Stimulated activated naive CD8-positive, alpha-beta T cell treated with anti-CD3 and anti-CD28 coated beads, Interleukin-15, Interleukin-2, amounts not matched to agents 100 ng/mL and 50 ng/mL, for 24 hours (primary cell): ENCODE measurements around the gene SYTL5.

Source experiments
- H3K27ac Mint-ChIP-seq: one replicate; pipeline ENCODE4 v1.8.0; 2021; ENCODE audit warnings: mild to moderate bottlenecking, mixed read lengths
- H3K27me3 Mint-ChIP-seq: one replicate; pipeline ENCODE4 v1.8.0; 2021; ENCODE audit warnings: mixed read lengths
- H3K36me3 Mint-ChIP-seq: one replicate; pipeline ENCODE4 v1.8.0; 2021; ENCODE audit warnings: low read depth, mixed read lengths
- H3K4me1 Mint-ChIP-seq: one replicate; pipeline ENCODE4 v1.8.0; 2021; ENCODE audit warnings: low read depth, mixed read lengths
- H3K4me3 Mint-ChIP-seq: one replicate; pipeline ENCODE4 v1.8.0; 2021; ENCODE audit warnings: mild to moderate bottlenecking, mixed read lengths
- H3K9me3 Mint-ChIP-seq: one replicate; pipeline ENCODE4 v1.8.0; 2021; ENCODE audit warnings: mixed read lengths

Gene SYTL5

DNA sequence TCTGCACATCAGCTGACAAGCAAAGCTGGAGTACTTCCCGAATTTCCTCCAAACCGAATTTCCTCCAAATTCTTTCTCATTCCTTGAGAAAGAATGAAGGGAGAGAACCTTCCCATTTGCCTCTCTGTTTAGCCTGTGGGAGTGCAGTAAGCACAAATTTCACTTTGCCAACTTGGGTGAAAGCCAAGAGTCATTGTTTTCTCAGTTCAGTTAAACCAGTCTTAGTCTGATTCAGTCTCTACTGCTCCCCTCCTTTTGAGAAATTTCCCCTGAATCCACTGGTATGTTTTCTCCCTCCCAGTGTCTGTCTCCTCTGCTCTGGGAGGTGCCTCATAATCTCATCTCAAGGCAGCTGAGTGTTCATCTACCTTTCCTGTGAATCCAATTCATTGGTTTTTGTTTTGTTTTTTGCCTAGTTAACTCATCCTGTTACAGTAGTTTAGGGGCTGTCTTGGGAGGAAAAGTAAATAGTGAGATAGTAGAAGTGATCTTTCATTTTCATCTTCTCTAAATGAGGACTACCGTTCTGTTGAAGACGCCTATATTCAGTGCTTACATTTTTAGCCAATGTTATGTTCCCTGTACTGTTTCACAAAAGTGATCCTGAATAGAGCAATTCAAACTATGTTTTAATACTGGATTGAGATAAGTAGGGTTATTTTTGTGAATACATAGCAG is 49.0 kb downstream of the SYTL5 start:
- no peaks in the 10 kb centered on the region for H3K9me3 Mint-ChIP-seq
- no peak overlapping the region for H3K4me3 Mint-ChIP-seq
- peaks cover 4% of the 10 kb centered on the region for H3K27me3 Mint-ChIP-seq
- no peaks in the 10 kb centered on the region for H3K4me1 Mint-ChIP-seq
- no peaks in the 10 kb centered on the region for H3K36me3 Mint-ChIP-seq
- no peak overlapping the region for H3K27ac Mint-ChIP-seq

GRCh38 chrX:38060331-38060878 is 54.1 kb downstream of the SYTL5 start:
- H3K36me3 Mint-ChIP-seq = no peaks in the 10 kb centered on the region
- H3K4me1 Mint-ChIP-seq = no peaks in the 10 kb centered on the region
- H3K27ac Mint-ChIP-seq = no peak overlapping the region
- H3K4me3 Mint-ChIP-seq = no peak overlapping the region
- H3K9me3 Mint-ChIP-seq = no peaks in the 10 kb centered on the region
- peaks cover 4% of the 10 kb centered on the region for H3K27me3 Mint-ChIP-seq

GRCh38 chrX:38061335-38061734 is 55.0 kb downstream of the SYTL5 start:
- Mint-ChIP-seq H3K27me3 (peaks cover 4% of the 10 kb centered on the region), H3K27ac (no peak overlapping the region), H3K4me1 (no peaks in the 10 kb centered on the region), H3K9me3 (no peaks in the 10 kb centered on the region), H3K4me3 (no peak overlapping the region), H3K36me3 (no peaks in the 10 kb centered on the region)

GRCh38 chrX:38066934-38067333 is 60.6 kb downstream of the SYTL5 start:
- Mint-ChIP-seq H3K27me3 (no peaks in the 10 kb centered on the region), H3K9me3 (no peaks in the 10 kb centered on the region), H3K4me1 (no peaks in the 10 kb centered on the region), H3K27ac (no peak overlapping the region), H3K36me3 (no peaks in the 10 kb centered on the region), H3K4me3 (no peak overlapping the region)

DNA sequence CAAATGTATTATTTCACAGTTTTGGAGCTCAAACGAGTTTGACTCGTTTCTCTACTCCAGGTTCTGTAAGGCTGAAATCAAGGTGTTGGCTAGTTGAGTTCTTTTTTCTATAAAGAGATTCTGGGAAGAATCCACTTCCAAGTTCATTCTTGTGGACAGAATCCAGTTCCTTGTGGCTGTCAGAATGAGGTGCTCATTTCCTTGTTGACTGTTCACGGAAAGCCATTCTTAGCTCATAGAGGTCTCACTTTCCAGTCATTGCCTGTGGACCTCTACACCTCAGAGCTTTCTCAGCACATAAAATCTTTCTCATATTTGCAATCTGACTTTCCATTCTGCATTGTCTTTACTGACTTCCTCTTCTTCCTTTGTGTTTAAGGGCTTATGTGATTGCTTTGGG is 62.9 kb downstream of the SYTL5 start:
- Mint-ChIP-seq H3K4me1 (no peaks in the 10 kb centered on the region), H3K36me3 (no peaks in the 10 kb centered on the region), H3K27me3 (no peaks in the 10 kb centered on the region), H3K27ac (no peak overlapping the region), H3K4me3 (no peak overlapping the region), H3K9me3 (no peaks in the 10 kb centered on the region)

GRCh38 chrX:38069991-38070390 is 63.6 kb downstream of the SYTL5 start:
- Mint-ChIP-seq H3K27me3 (no peaks in the 10 kb centered on the region), H3K36me3 (no peaks in the 10 kb centered on the region), H3K4me1 (no peaks in the 10 kb centered on the region), H3K27ac (no peak overlapping the region), H3K9me3 (no peaks in the 10 kb centered on the region), H3K4me3 (no peak overlapping the region)

DNA sequence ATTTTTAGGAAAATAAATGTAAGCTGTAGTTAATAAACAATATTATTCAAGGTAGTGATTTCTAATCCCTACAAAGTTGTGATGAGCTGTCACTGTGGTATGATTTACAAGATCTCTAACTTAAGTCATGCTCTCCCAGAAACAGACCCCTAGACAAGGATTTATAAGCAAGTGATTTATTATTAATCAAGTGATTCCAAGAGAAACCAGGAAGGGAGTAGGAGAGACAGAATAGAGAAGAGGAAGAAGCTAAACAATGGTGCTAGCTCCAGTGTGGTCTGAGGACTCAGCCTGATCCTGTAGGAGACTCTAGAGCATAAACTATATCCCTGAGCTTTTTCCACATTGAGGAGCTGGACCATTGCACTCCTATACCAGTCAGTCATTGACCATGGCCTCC is 73.1 kb downstream of the SYTL5 start:
- no peaks in the 10 kb centered on the region for H3K36me3 Mint-ChIP-seq
- H3K27ac Mint-ChIP-seq = no peak overlapping the region
- no peaks in the 10 kb centered on the region for H3K4me1 Mint-ChIP-seq
- H3K9me3 Mint-ChIP-seq = no peaks in the 10 kb centered on the region
- H3K27me3 Mint-ChIP-seq = peaks cover 4% of the 10 kb centered on the region
- no peak overlapping the region for H3K4me3 Mint-ChIP-seq

DNA sequence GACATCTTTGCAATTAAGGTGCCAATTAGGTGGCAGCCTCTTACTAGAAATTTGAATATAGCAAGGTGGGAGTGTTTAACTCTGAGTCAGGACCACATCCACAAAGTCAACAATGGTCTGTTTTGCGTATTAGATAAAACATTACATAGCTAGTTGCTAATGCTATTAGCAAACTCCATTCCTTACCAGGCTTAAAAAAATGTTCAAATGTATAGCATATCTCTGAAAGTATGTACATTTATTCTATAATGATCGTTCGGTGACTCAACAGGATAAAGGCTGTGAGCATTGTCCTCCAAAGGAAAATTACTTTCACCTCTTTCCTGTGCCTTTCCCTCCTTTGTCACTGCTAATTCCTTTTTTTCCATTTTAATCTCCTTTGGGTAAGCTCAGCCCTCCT is 74.5 kb downstream of the SYTL5 start:
- Mint-ChIP-seq H3K4me3 (no peak overlapping the region), H3K9me3 (no peaks in the 10 kb centered on the region), H3K4me1 (no peaks in the 10 kb centered on the region), H3K27me3 (peaks cover 4% of the 10 kb centered on the region), H3K36me3 (no peaks in the 10 kb centered on the region), H3K27ac (no peak overlapping the region)

- no peak overlapping the region for H3K27ac Mint-ChIP-seq
- no peaks in the 10 kb centered on the region for H3K9me3 Mint-ChIP-seq
- no peaks in the 10 kb centered on the region for H3K36me3 Mint-ChIP-seq
- H3K27me3 Mint-ChIP-seq = peaks cover 4% of the 10 kb centered on the region
- H3K4me3 Mint-ChIP-seq = no peak overlapping the region
- no peaks in the 10 kb centered on the region for H3K4me1 Mint-ChIP-seq
These were observed 75.6 kb downstream of the SYTL5 start for GRCh38 chrX:38081909-38082308.

DNA sequence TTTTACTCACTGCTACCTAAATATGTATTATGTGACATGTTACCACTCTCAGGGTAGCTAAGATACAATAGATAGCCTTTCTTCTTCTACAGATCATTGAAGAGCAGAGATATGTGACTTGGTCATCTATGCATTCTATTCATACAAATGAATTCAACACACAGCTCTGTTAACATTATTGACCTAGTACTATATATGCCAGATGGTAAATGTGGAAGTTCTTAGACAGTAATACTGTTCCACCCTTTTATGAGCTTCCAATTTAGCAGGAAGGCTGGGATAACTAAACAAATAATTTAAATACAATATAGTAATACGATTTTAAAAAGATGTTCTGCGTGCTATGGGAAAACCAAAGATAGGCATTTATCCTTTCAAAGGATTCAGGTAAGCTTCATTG is 76.0 kb downstream of the SYTL5 start:
- no peaks in the 10 kb centered on the region for H3K36me3 Mint-ChIP-seq
- H3K27ac Mint-ChIP-seq = no peak overlapping the region
- H3K4me3 Mint-ChIP-seq = no peak overlapping the region
- H3K9me3 Mint-ChIP-seq = no peaks in the 10 kb centered on the region
- H3K27me3 Mint-ChIP-seq = peaks cover 4% of the 10 kb centered on the region
- no peaks in the 10 kb centered on the region for H3K4me1 Mint-ChIP-seq

- Mint-ChIP-seq H3K4me1 (no peaks in the 10 kb centered on the region), H3K36me3 (no peaks in the 10 kb centered on the region), H3K27me3 (peaks cover 4% of the 10 kb centered on the region), H3K9me3 (no peaks in the 10 kb centered on the region), H3K4me3 (no peak overlapping the region), H3K27ac (no peak overlapping the region)
These were observed 79.5 kb downstream of the SYTL5 start for GRCh38 chrX:38085813-38086212.

- Mint-ChIP-seq H3K4me1 (no peaks in the 10 kb centered on the region), H3K27me3 (peaks cover 4% of the 10 kb centered on the region), H3K36me3 (no peaks in the 10 kb centered on the region), H3K27ac (no peak overlapping the region), H3K4me3 (no peak overlapping the region), H3K9me3 (no peaks in the 10 kb centered on the region)
These were observed 80.3 kb downstream of the SYTL5 start for GRCh38 chrX:38086451-38087215.

DNA sequence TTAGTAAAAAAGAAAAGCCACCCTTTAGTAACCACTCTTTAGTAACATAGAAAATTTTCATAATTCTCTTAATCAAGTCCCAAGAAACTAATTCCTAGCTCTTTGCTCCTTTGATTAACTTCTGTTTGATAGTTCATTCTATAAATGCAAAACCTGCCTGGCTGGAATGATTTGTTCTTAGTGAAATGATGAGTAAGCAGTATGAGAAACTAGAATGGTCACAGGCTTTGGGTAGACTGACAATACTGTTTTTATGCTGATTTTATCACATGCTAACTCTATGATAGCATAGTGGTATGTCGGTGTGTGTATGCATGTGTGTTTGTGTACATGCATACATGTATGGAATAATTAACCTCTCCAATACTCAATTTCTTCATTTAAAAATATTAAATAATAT is 81.2 kb downstream of the SYTL5 start:
- H3K27ac Mint-ChIP-seq = no peak overlapping the region
- H3K4me1 Mint-ChIP-seq = no peaks in the 10 kb centered on the region
- H3K9me3 Mint-ChIP-seq = no peaks in the 10 kb centered on the region
- H3K4me3 Mint-ChIP-seq = no peak overlapping the region
- H3K27me3 Mint-ChIP-seq = no peaks in the 10 kb centered on the region
- no peaks in the 10 kb centered on the region for H3K36me3 Mint-ChIP-seq

DNA sequence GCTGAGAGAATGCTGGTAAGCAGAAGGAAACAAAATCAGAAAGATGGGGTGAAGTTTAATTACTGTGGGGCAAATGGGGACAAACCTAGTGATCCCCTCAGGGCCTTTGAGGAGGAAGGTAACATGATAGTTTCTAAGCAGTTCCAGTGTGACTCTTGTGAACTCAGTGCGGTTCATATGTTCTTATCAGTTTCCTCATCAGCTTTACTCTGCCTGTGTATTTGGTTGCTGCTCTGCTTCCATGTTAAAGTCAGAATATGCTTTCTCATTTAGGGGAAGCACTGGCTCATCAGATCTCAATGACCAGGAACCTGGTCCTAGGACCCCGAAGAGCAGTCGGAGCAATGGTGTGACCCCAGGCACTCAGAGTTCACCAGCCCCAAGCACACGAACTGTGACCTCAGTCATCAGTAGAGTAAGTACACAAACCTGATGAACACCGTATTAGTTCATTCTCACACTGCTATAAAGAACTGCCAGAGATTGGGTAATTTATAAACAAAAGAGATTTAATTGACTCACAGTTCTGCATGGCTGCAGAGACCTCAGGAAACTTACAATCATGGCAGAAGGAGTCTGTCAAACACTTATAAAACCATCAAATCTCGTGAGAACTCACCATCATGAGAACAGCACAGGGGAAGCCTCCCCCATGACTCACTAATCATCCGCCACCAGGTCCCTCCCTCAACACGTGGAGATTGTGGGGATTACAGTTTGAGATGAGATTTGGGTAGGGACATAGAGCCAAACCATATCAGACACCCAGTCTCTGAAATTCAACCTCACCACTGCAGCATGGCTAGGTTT is 83.0 kb downstream of the SYTL5 start:
- Mint-ChIP-seq H3K4me3 (no peak overlapping the region), H3K36me3 (no peaks in the 10 kb centered on the region), H3K9me3 (no peaks in the 10 kb centered on the region), H3K27me3 (no peaks in the 10 kb centered on the region), H3K27ac (no peak overlapping the region), H3K4me1 (no peaks in the 10 kb centered on the region)

DNA sequence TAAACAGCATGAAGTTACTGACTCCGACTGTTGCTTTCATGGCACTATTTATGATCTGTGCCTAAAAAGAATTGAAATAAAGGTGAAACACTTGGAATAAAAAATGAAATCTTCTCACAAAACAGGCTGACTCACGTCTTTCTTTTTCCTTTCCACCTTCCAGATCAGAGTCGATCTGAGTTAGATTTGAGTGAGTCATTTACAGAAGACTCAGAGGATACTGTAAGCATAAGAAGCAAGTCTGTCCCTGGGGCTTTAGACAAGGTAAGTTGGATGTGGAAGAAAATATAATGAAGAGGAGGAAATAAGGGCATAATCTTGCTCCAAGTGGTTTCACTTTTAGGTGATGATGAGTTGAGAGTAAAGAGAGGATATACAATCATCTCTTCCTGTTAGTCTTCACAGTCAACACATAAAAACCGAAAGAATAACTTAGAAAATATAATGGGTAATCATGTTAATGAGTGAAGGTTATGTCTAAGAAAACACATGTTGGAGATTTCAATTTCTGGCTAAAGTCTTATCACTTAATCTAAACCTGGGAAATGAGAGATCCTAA is 89.7 kb downstream of the SYTL5 start:
- no peak overlapping the region for H3K4me3 Mint-ChIP-seq
- H3K4me1 Mint-ChIP-seq = no peaks in the 10 kb centered on the region
- H3K36me3 Mint-ChIP-seq = no peaks in the 10 kb centered on the region
- H3K27me3 Mint-ChIP-seq = no peaks in the 10 kb centered on the region
- no peaks in the 10 kb centered on the region for H3K9me3 Mint-ChIP-seq
- H3K27ac Mint-ChIP-seq = no peak overlapping the region
